Lower leg skin (tissue), 4 donors: ENCODE measurements around the gene RBM20. TPM values are rescaled to one million over a fixed set of nuclear protein-coding genes. Genes with fewer than 3 reads are reported as not detected.
"Not testable (repeated sequence)": the region's sequence is repeated elsewhere in the genome, so short reads cannot be mapped to it uniquely, and the experiment has no call there.

Experiments
- DNase-seq, 2 donors: peaks; one replicate each; pipeline ENCODE4 v3.0.0-alpha.2; 2019; ENCODE audit warnings: low spot score in 2 of 2
- H3K4me3 ChIP-seq: fragments of 200-600 bp; sonication (generic); 2 replicates; pipeline ENCODE4 v1.5.1; 2017; ENCODE audit warnings: mild to moderate bottlenecking, low read depth; ENCODE audit not compliant: poor library complexity, severe bottlenecking
- POLR2A ChIP-seq, 2 donors: fragments of 450-650 bp; IDR thresholded peaks; one replicate each; pipeline ENCODE4 v1.6.1; 2016 to 2017; ENCODE audit warnings: antibody characterized with exemption in 2 of 2, mild to moderate bottlenecking in 1 of 2, moderate library complexity in 1 of 2
- WGBS, 2 donors: methylation state at CpG; one replicate each; pipeline ENCODE4 v1.1.5; 2018; 5-methylcytosine and 5-hydroxymethylcytosine counted together
- intact Hi-C: fragments of 100-400 bp; cut with DNase I; formaldehyde crosslinking; loops from one replicate; pipeline ENCODE4 v1.15.0; 2023; ENCODE audit warnings: low total_unique reads
- total RNA-seq, 4 donors: library from RNA; depleted of rRNA; stranded (reverse); fragments of >200 nt; gene quantifications; one replicate each; pipeline ENCODE4 v1.1.0, GENCODE V29; 2016
- TF ChIP-seq, protein P1 (sequence below), 3 donors: fragments of 450-650 bp; IDR thresholded peaks; one replicate each; pipeline ENCODE4 v1.5.1; 2016; ENCODE audit warnings: antibody characterized with exemption in 3 of 3, mild to moderate bottlenecking in 3 of 3, moderate library complexity in 2 of 3

The RBM20 gene
- total RNA-seq, 4 donors from 2014 or later: 0.66 to 6.2 (median 3.5) TPM

GRCh38 chr10:110619514-110620397, 24.4 kb upstream of the RBM20 start:
- 48 to 57% methylated on average over 3 of the region's 3 CpGs for WGBS, 2 donors
- TF ChIP-seq, protein P1, sequence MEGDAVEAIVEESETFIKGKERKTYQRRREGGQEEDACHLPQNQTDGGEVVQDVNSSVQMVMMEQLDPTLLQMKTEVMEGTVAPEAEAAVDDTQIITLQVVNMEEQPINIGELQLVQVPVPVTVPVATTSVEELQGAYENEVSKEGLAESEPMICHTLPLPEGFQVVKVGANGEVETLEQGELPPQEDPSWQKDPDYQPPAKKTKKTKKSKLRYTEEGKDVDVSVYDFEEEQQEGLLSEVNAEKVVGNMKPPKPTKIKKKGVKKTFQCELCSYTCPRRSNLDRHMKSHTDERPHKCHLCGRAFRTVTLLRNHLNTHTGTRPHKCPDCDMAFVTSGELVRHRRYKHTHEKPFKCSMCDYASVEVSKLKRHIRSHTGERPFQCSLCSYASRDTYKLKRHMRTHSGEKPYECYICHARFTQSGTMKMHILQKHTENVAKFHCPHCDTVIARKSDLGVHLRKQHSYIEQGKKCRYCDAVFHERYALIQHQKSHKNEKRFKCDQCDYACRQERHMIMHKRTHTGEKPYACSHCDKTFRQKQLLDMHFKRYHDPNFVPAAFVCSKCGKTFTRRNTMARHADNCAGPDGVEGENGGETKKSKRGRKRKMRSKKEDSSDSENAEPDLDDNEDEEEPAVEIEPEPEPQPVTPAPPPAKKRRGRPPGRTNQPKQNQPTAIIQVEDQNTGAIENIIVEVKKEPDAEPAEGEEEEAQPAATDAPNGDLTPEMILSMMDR (IDR thresholded peaks at IDR 0.05): no peak
- no peak for TF ChIP-seq POLR2A (IDR thresholded peaks at IDR 0.05)
- intact Hi-C loops: loop anchor here (10.0 kb wide), 1 partner anchor 115 kb away; no protein-coding TSS in a partner anchor

GRCh38 chr10:110620398-110620719, 23.8 kb upstream of the RBM20 start:
- WGBS, 2 donors: 94 to 100% methylated on average over 2 of the region's 2 CpGs
- intact Hi-C loops: no loop called here
- no peak overlapping the region for H3K4me3 ChIP-seq
- TF ChIP-seq, protein P1 (IDR thresholded peaks at IDR 0.05): no peak
- no peak for TF ChIP-seq POLR2A (IDR thresholded peaks at IDR 0.05)
- DNase-seq: no peak

More at GRCh38 chr10:110619514-110620397, 24.4 kb upstream of the RBM20 start:
- no peak for DNase-seq
- no peak overlapping the region for H3K4me3 ChIP-seq

- H3K4me3 ChIP-seq, DNase-seq, intact Hi-C loops: not testable (repeated sequence)
- WGBS, 2 donors: 78 to 82% methylated on average over 4 of the region's 4 CpGs
These were observed 20.8 kb upstream of the RBM20 start for GRCh38 chr10:110623316-110623715.

DNA sequence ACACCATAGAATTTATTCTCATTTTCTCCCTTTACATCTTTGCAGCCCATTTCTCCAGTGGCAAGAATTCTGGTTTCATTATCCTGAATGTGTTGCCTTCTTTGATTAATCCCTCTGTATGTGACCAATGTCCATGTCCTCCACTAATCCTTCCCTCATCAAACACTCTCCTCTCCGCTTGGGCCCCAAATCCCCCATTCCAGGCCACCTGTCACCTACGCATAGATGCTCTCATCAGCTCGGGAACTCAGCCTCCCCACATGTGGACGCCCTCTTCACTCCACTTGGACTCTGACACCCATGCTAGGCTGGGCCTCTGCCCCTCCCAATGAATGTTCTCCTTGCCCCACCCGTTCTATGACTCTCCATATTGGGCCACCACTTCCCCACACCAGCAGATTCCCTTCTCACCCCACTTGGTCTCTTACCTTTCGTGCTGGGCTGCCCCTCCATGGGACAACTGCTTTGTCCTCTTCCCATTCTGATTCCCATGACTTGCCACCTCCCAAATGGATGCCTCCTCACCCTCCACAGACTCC, 18.7 kb upstream of the RBM20 start:
- WGBS, 2 donors: 92 to 94% methylated on average over 6 of the region's 6 CpGs
- intact Hi-C loops: no loop called here

GRCh38 chr10:110625951-110626855, 17.9 kb upstream of the RBM20 start:
- TF ChIP-seq, protein P1 (IDR thresholded peaks at IDR 0.05): no peak
- TF ChIP-seq POLR2A (IDR thresholded peaks at IDR 0.05): no peak
- WGBS, 2 donors: 81 to 88% methylated on average over 5 of the region's 5 CpGs

More for the DNA sequence above, 18.7 kb upstream of the RBM20 start:
- no peak overlapping the region for H3K4me3 ChIP-seq
- no peak for DNase-seq
- TF ChIP-seq, protein P1 (IDR thresholded peaks at IDR 0.05): no peak
- TF ChIP-seq POLR2A (IDR thresholded peaks at IDR 0.05): no peak

GRCh38 chr10:110628161-110628560, 16.0 kb upstream of the RBM20 start:
- no peak for TF ChIP-seq POLR2A (IDR thresholded peaks at IDR 0.05)
- TF ChIP-seq, protein P1 (IDR thresholded peaks at IDR 0.05): no peak
- intact Hi-C loops: no loop called here
- H3K4me3 ChIP-seq: no peak overlapping the region
- no peak for DNase-seq

More at GRCh38 chr10:110625951-110626855, 17.9 kb upstream of the RBM20 start:
- no peak overlapping the region for H3K4me3 ChIP-seq
- intact Hi-C loops: no loop called here
- no peak for DNase-seq
